Stimulated activated CD8-positive, alpha-beta memory T cell treated with anti-CD3 and anti-CD28 coated beads, Interleukin-2, amount 100 ng/mL, for 1 hour (primary cell): ENCODE measurements around the gene TRIM63.

ENCODE experiments used
- DNase-seq, 2 donors: peaks; one replicate each; pipeline ENCODE4 v3.0.0-alpha.2; 2020; ENCODE audit warnings: low read depth in 2 of 2

Gene TRIM63

GRCh38 chr1:26034504-26035202 is 32.8 kb downstream of the TRIM63 start:
- no peak for DNase-seq

GRCh38 chr1:26032656-26033357 is 34.6 kb downstream of the TRIM63 start:
- no peak for DNase-seq

- no peak for DNase-seq
These were observed 35.7 kb downstream of the TRIM63 start for GRCh38 chr1:26031611-26032220.

GRCh38 chr1:26031196-26031595 is 36.2 kb downstream of the TRIM63 start:
- no peak for DNase-seq

- no peak for DNase-seq
These were observed 37.5 kb downstream of the TRIM63 start for GRCh38 chr1:26029864-26030481.

GRCh38 chr1:26029054-26029863 is 38.2 kb downstream of the TRIM63 start:
- no peak for DNase-seq

GRCh38 chr1:26028490-26028980 is 38.9 kb downstream of the TRIM63 start:
- no peak for DNase-seq

GRCh38 chr1:26027716-26028489 is 39.5 kb downstream of the TRIM63 start:
- DNase-seq: no peak

- no peak for DNase-seq
These were observed 41.9 kb downstream of the TRIM63 start for GRCh38 chr1:26025517-26025916.

- no peak for DNase-seq
These were observed 42.4 kb downstream of the TRIM63 start for GRCh38 chr1:26025060-26025459.

GRCh38 chr1:26023826-26024225 is 43.6 kb downstream of the TRIM63 start:
- no peak for DNase-seq

GRCh38 chr1:26023009-26023408 is 44.4 kb downstream of the TRIM63 start:
- DNase-seq: no peak

- DNase-seq: no peak
These were observed 45.0 kb downstream of the TRIM63 start for GRCh38 chr1:26022404-26022779.

GRCh38 chr1:26021647-26022403 is 45.6 kb downstream of the TRIM63 start, which contains the start of gene EXTL1:
Gene EXTL1 (plus strand): TSS chr1:26021775. CDS start chr1:26022647, 872 bp downstream.
- no peak for DNase-seq

GRCh38 chr1:26020941-26021646 is 46.3 kb downstream of the TRIM63 start:
- no peak for DNase-seq

GRCh38 chr1:26020330-26020768 is 47.1 kb downstream of the TRIM63 start:
- no peak for DNase-seq

- DNase-seq: no peak
These were observed 47.7 kb downstream of the TRIM63 start for GRCh38 chr1:26019641-26020315.

- DNase-seq: no peak
These were observed 49.8 kb downstream of the TRIM63 start for GRCh38 chr1:26017606-26018005.
